ENCODE data around the gene UNC13D. TPM values are rescaled to one million over a fixed set of nuclear protein-coding genes. Genes with fewer than 3 reads are reported as not detected.
A peak's percentile ranks its signal among the peaks of the same experiment; 100 is the strongest.

Gene UNC13D
- total RNA-seq, 2 donors from 2014 or later = 128 to 143 TPM

GRCh38 chr17:75808905-75809621, 35.1 kb downstream of the UNC13D start:
- Mint-ChIP-seq H3K9me3 (no peaks in the 10 kb centered on the region), H3K36me3 (no peaks in the 10 kb centered on the region), H3K27ac (peak overlapping the region; percentile 20 to 70)
- DNase-seq (ENCODE audit: low spot score in 2 of 2) (no peak), ATAC-seq (no peak)

GRCh38 chr17:75808549-75808904, 35.7 kb downstream of the UNC13D start:
- DNase-seq (ENCODE audit: low spot score in 2 of 2) (no peak), ATAC-seq (no peak)
- Mint-ChIP-seq H3K36me3 (no peaks in the 10 kb centered on the region), H3K27ac (peak overlapping the region; percentile 20 to 70), H3K9me3 (no peaks in the 10 kb centered on the region)

GRCh38 chr17:75807861-75808260, 36.3 kb downstream of the UNC13D start:
- Mint-ChIP-seq H3K36me3 (no peaks in the 10 kb centered on the region), H3K9me3 (no peaks in the 10 kb centered on the region), H3K27ac (peak overlapping the region; percentile 20 to 85)
- DNase-seq (ENCODE audit: low spot score in 2 of 2) (no peak), ATAC-seq (no peak)

- ATAC-seq (no peak), DNase-seq (ENCODE audit: low spot score in 2 of 2) (no peak)
- Mint-ChIP-seq H3K9me3 (no peaks in the 10 kb centered on the region), H3K36me3 (no peaks in the 10 kb centered on the region), H3K27ac (peak overlapping the region in 1 of 2 donors; percentile 65)
These were observed 37.2 kb downstream of the UNC13D start for GRCh38 chr17:75806822-75807500.

- Mint-ChIP-seq H3K36me3 (no peaks in the 10 kb centered on the region), H3K9me3 (no peaks in the 10 kb centered on the region), H3K27ac (peak overlapping the region in 1 of 2 donors; percentile 50)
- DNase-seq (ENCODE audit: low spot score in 2 of 2) (no peak), ATAC-seq (no peak)
These were observed 40.3 kb downstream of the UNC13D start for GRCh38 chr17:75803883-75804282.

- DNase-seq (ENCODE audit: low spot score in 2 of 2) (no peak), ATAC-seq (no peak)
- Mint-ChIP-seq H3K27ac (no peak overlapping the region), H3K9me3 (no peaks in the 10 kb centered on the region), H3K36me3 (no peaks in the 10 kb centered on the region)
These were observed 44.8 kb downstream of the UNC13D start for GRCh38 chr17:75799402-75799801.

GRCh38 chr17:75795820-75796607, 48.2 kb downstream of the UNC13D start:
- Mint-ChIP-seq H3K36me3 (peaks cover 0 to 9% of the 10 kb centered on the region in 2 donors), H3K27ac (peak overlapping the region; percentile 44 to 45), H3K9me3 (no peaks in the 10 kb centered on the region)
- ATAC-seq = no peak
- DNase-seq (ENCODE audit: low spot score in 2 of 2) = no peak

- H3K27ac Mint-ChIP-seq = peak overlapping the region; percentile 65 to 79
- peak in 1 of 2 donors; percentile 46 for ATAC-seq
- peaks cover 0 to 9% of the 10 kb centered on the region in 2 donors for H3K36me3 Mint-ChIP-seq
- DNase-seq (ENCODE audit: low spot score in 2 of 2) = no peak
- no peaks in the 10 kb centered on the region for H3K9me3 Mint-ChIP-seq
These were observed 50.7 kb downstream of the UNC13D start for GRCh38 chr17:75793460-75793859.

GRCh38 chr17:75791254-75791653, 53.0 kb downstream of the UNC13D start:
- ATAC-seq (no peak), DNase-seq (ENCODE audit: low spot score in 2 of 2) (no peak)
- Mint-ChIP-seq H3K9me3 (no peaks in the 10 kb centered on the region), H3K27ac (no peak overlapping the region), H3K36me3 (peaks cover 2 to 12% of the 10 kb centered on the region in 2 donors)

- H3K9me3 Mint-ChIP-seq = no peaks in the 10 kb centered on the region
- DNase-seq (ENCODE audit: low spot score in 2 of 2) (peak in 1 of 2 donors; percentile 85), ATAC-seq (peak; percentile 74 to 82)
- H3K27ac Mint-ChIP-seq = peak overlapping the region; percentile 99 to 100
- H3K36me3 Mint-ChIP-seq = peaks cover 16% of the 10 kb centered on the region in 2 donors
These were observed 59.0 kb downstream of the UNC13D start for GRCh38 chr17:75785016-75785890.

GRCh38 chr17:75784473-75785015, 59.7 kb downstream of the UNC13D start, which contains the start of gene UNK:
Gene UNK, plus strand, starts transcription at chr17:75784806. Its CDS starts 75 bp downstream, at chr17:75784881.
- Mint-ChIP-seq H3K36me3 (peaks cover 20% of the 10 kb centered on the region in 2 donors), H3K27ac (peak within 1 kb of the TSS; percentile 99 to 100), H3K9me3 (no peaks in the 10 kb centered on the region)
- peak; percentile 48 to 75 for ATAC-seq
- peak; percentile 90 to 96 for DNase-seq (ENCODE audit: low spot score in 2 of 2)

- Mint-ChIP-seq H3K9me3 (no peaks in the 10 kb centered on the region), H3K36me3 (peaks cover 22 to 24% of the 10 kb centered on the region in 2 donors), H3K27ac (peak overlapping the region; percentile 99 to 100)
- peak in 1 of 2 donors; percentile 1 for ATAC-seq
- peak; percentile 36 to 65 for DNase-seq (ENCODE audit: low spot score in 2 of 2)
These were observed 60.3 kb downstream of the UNC13D start for GRCh38 chr17:75783803-75784472.

GRCh38 chr17:75783069-75783783, 61.0 kb downstream of the UNC13D start:
- no peaks in the 10 kb centered on the region for H3K9me3 Mint-ChIP-seq
- ATAC-seq = peak; percentile 11 to 27
- H3K27ac Mint-ChIP-seq = peak overlapping the region; percentile 99 to 100
- DNase-seq (ENCODE audit: low spot score in 2 of 2) = no peak
- H3K36me3 Mint-ChIP-seq = peaks cover 29 to 31% of the 10 kb centered on the region in 2 donors

GRCh38 chr17:75779987-75780889, 64.0 kb downstream of the UNC13D start:
- H3K9me3 Mint-ChIP-seq = no peaks in the 10 kb centered on the region
- ATAC-seq (no peak), DNase-seq (ENCODE audit: low spot score in 2 of 2) (no peak)
- H3K36me3 Mint-ChIP-seq = peaks cover 37 to 39% of the 10 kb centered on the region in 2 donors
- peak overlapping the region; percentile 99 to 100 for H3K27ac Mint-ChIP-seq

Measured in activated naive CD4-positive, alpha-beta T cell treated with anti-CD3 and anti-CD28 coated beads, Interleukin-2, amount 50 U/mL, for 72 hours (primary cell).